ENCODE measurements around the gene WDR47.

WDR47 gene

DNA sequence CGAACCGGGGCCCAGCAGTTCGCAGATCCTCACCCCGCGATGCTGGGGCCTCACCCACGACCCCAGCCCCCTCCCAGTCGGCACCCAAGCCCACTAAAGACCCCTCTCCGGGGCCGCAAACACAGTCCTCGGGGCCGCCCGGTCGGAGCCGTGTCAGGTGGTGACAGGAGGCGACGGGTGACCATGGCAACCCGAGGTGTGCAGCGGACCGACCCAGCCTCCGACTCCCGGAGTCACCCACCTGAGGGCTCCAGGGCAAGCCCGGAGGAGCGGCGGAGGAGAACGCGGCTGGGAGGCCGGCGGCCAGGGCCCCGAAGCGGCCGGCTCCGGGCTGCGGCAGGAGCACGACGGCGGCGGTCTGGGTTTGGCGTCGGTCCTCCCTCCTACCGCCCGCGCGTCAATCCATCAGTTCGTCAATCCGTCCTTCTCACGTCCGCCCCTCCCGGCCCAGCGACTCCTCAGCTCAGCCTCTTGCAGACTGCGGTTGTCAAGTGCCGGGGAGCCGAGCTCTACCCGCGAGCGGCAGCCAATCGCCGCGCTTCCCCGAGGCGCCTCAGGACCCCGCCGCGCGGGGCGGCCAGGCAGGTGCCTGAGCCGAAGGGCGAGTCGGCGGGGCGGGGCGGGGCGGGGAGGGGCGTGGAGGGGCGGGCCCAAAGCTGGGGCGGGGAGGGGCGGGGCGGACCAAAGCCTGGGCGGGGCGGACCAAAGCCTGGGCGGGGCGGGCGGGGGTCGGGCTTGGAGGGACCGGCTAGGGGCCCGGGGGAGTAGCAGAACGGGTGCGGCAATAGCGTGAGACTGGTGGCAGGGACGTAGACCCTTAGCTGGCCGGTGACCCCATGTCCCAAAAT, at the start of gene WDR47:
TSS of gene WDR47 (minus strand) at position 482 of the 848 bp plus-strand sequence. CDS start 18,590 bp downstream, outside the sequence.
- peak; percentile 96 for ATAC-seq
- TF ChIP-seq ZFP30 (CRISPR knock-in tag; IDR thresholded peaks at IDR 0.05) (no peak), TCF4 (CRISPR knock-in tag; IDR thresholded peaks at IDR 0.05; ENCODE audit: borderline replicate concordance) (no peak), ZNF70 (CRISPR knock-in tag; IDR thresholded peaks at IDR 0.05) (no peak), ZNF565 (CRISPR knock-in tag; conservative IDR thresholded peaks at IDR 0.05; ENCODE audit: low read depth) (no peak), ESRRG (CRISPR knock-in tag; IDR thresholded peaks at IDR 0.05) (no peak), ZC3H10 (CRISPR knock-in tag; IDR thresholded peaks at IDR 0.05) (no peak), ZNF8 (CRISPR knock-in tag; IDR thresholded peaks at IDR 0.05) (no peak)
- TF ChIP-seq, protein P1, sequence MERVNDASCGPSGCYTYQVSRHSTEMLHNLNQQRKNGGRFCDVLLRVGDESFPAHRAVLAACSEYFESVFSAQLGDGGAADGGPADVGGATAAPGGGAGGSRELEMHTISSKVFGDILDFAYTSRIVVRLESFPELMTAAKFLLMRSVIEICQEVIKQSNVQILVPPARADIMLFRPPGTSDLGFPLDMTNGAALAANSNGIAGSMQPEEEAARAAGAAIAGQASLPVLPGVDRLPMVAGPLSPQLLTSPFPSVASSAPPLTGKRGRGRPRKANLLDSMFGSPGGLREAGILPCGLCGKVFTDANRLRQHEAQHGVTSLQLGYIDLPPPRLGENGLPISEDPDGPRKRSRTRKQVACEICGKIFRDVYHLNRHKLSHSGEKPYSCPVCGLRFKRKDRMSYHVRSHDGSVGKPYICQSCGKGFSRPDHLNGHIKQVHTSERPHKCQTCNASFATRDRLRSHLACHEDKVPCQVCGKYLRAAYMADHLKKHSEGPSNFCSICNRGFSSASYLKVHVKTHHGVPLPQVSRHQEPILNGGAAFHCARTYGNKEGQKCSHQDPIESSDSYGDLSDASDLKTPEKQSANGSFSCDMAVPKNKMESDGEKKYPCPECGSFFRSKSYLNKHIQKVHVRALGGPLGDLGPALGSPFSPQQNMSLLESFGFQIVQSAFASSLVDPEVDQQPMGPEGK (CRISPR knock-in tag; IDR thresholded peaks at IDR 0.05; ENCODE audit: borderline replicate concordance): no peak

- peak; percentile 90 for ATAC-seq
- no peak for TF ChIP-seq SNAI2 (CRISPR knock-in tag; IDR thresholded peaks at IDR 0.05)
- no peak for TF ChIP-seq ZFP3 (CRISPR knock-in tag; IDR thresholded peaks at IDR 0.05)
- TF ChIP-seq GLIS3 (CRISPR knock-in tag; IDR thresholded peaks at IDR 0.05): no peak
These were observed 49.4 kb upstream of the WDR47 start for GRCh38 chr1:109091078-109091838.

DNA sequence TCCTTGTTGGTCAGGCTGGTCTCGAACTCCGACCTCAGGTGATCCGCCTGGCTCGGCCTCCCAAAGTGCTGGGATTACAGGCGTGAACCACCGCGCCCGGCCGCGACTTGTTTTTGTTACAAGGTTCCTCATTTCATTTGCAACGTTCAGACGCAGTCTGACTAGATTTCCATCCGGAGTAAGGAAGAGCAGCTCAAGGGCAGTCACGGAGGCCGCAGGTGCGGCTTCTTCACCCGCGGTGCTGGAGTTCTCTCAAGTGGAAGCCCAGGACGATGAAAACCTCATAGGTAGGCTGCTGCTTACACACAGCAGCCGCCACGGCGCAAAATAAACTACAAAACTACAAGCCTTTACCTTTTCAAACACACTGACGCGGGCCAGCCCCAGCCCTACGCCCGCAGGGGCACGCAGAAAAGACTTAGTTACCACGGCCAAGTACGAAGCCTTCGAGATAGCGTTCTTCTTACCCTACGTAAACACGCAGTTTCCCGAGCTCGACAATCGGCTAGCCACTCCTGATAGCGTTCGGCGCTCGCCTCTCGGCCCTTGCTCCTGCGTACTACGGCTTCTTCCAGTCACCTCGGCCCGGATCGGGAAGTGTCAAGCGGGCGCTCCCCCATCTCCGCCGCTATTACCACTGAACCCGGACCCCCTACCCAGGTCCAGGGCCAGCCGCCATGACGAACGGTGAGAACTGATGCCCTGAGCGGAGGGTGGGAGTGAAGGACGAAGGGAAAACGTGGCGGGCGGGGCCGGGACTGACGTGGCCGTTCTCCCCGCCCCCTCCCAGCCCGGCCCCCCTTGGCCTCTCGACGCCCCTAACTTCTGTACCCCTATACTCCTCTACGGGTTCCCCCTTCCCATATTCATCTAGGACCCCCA, 48.5 kb upstream of the WDR47 start, which contains the start of gene TMEM167B:
TSS of gene TMEM167B (plus strand) at position 569 of the 882 bp plus-strand sequence. CDS start at position 678, 109 bp downstream.
- TF ChIP-seq, protein P2, sequence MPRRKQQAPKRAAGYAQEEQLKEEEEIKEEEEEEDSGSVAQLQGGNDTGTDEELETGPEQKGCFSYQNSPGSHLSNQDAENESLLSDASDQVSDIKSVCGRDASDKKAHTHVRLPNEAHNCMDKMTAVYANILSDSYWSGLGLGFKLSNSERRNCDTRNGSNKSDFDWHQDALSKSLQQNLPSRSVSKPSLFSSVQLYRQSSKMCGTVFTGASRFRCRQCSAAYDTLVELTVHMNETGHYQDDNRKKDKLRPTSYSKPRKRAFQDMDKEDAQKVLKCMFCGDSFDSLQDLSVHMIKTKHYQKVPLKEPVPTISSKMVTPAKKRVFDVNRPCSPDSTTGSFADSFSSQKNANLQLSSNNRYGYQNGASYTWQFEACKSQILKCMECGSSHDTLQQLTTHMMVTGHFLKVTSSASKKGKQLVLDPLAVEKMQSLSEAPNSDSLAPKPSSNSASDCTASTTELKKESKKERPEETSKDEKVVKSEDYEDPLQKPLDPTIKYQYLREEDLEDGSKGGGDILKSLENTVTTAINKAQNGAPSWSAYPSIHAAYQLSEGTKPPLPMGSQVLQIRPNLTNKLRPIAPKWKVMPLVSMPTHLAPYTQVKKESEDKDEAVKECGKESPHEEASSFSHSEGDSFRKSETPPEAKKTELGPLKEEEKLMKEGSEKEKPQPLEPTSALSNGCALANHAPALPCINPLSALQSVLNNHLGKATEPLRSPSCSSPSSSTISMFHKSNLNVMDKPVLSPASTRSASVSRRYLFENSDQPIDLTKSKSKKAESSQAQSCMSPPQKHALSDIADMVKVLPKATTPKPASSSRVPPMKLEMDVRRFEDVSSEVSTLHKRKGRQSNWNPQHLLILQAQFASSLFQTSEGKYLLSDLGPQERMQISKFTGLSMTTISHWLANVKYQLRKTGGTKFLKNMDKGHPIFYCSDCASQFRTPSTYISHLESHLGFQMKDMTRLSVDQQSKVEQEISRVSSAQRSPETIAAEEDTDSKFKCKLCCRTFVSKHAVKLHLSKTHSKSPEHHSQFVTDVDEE (CRISPR knock-in tag; IDR thresholded peaks at IDR 0.05): no peak
- 0 out of 2 replicates have a peak, but pooled peaks have one; percentile 30 for TF ChIP-seq ZFP3 (CRISPR knock-in tag; IDR thresholded peaks at IDR 0.05)
- peak; percentile 95 for ATAC-seq

GRCh38 chr1:109089242-109090015, 47.5 kb upstream of the WDR47 start:
- ATAC-seq: no peak
- TF ChIP-seq CSDC2 (CRISPR knock-in tag; IDR thresholded peaks at IDR 0.05): no peak
- TF ChIP-seq ZFP30 (CRISPR knock-in tag; IDR thresholded peaks at IDR 0.05): no peak
- TF ChIP-seq ISL1 (CRISPR knock-in tag; IDR thresholded peaks at IDR 0.05): no peak
- TF ChIP-seq RARB (CRISPR knock-in tag; IDR thresholded peaks at IDR 0.05): no peak
- TF ChIP-seq CSRNP3 (CRISPR knock-in tag; IDR thresholded peaks at IDR 0.05): no peak
- no peak for TF ChIP-seq ESRRG (CRISPR knock-in tag; IDR thresholded peaks at IDR 0.05)
- TF ChIP-seq ARNTL (CRISPR knock-in tag; IDR thresholded peaks at IDR 0.05; ENCODE audit: borderline replicate concordance, low read depth): no peak
- no peak for TF ChIP-seq TCF4 (CRISPR knock-in tag; IDR thresholded peaks at IDR 0.05; ENCODE audit: borderline replicate concordance)
- TF ChIP-seq, protein P2 (CRISPR knock-in tag; IDR thresholded peaks at IDR 0.05): no peak
- TF ChIP-seq ZC3H10 (CRISPR knock-in tag; IDR thresholded peaks at IDR 0.05): no peak
- TF ChIP-seq BACH2 (CRISPR knock-in tag; IDR thresholded peaks at IDR 0.05; ENCODE audit: borderline replicate concordance): no peak
- TF ChIP-seq, protein P3, sequence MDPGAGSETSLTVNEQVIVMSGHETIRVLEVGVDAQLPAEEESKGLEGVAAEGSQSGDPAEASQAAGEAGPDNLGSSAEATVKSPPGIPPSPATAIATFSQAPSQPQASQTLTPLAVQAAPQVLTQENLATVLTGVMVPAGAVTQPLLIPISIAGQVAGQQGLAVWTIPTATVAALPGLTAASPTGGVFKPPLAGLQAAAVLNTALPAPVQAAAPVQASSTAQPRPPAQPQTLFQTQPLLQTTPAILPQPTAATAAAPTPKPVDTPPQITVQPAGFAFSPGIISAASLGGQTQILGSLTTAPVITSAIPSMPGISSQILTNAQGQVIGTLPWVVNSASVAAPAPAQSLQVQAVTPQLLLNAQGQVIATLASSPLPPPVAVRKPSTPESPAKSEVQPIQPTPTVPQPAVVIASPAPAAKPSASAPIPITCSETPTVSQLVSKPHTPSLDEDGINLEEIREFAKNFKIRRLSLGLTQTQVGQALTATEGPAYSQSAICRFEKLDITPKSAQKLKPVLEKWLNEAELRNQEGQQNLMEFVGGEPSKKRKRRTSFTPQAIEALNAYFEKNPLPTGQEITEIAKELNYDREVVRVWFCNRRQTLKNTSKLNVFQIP (CRISPR knock-in tag; IDR thresholded peaks at IDR 0.05; ENCODE audit: borderline replicate concordance, low read depth): no peak
- TF ChIP-seq ZNF8 (CRISPR knock-in tag; IDR thresholded peaks at IDR 0.05): no peak
